ENCODE results near the gene THAP4. TPM values are rescaled to one million over a fixed set of nuclear protein-coding genes. Genes with fewer than 3 reads are reported as not detected.

THAP4 gene
- total RNA-seq, 1 donor from 2014 or later, result 54.8 TPM

DNA sequence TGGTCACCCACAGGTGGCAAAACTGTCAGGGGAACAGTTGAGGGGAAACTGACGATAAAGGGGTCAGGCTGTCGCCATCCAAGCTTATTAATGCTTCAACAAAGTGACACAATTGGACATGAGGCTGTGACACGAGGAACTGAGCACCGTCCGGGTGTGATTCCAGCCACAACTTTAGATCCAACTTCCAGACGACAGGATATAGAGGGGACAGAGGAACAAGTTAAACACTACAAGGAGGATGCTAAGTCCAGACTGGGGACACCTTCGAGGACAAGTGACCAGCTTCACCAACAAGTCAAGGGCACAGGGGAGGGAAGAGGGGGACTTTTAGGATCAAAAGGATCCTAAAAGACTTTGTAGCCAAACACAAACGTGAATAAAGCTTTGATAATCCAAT is 54.6 kb downstream of the THAP4 start:
- Histone ChIP-seq H3K36me3 (ENCODE audit: control insufficient read depth, insufficient read depth, low read length) (peaks cover 8% of the 10 kb centered on the region), H3K27me3 (ENCODE audit: control insufficient read depth, insufficient read depth, low read length) (no peaks in the 10 kb centered on the region), H3K4me3 (ENCODE audit: low read depth, low read length) (no peak overlapping the region)
- DNase-seq (ENCODE audit: low read depth) (no peak), FAIRE-seq (peak; percentile 43)
- TF ChIP-seq, protein P1, sequence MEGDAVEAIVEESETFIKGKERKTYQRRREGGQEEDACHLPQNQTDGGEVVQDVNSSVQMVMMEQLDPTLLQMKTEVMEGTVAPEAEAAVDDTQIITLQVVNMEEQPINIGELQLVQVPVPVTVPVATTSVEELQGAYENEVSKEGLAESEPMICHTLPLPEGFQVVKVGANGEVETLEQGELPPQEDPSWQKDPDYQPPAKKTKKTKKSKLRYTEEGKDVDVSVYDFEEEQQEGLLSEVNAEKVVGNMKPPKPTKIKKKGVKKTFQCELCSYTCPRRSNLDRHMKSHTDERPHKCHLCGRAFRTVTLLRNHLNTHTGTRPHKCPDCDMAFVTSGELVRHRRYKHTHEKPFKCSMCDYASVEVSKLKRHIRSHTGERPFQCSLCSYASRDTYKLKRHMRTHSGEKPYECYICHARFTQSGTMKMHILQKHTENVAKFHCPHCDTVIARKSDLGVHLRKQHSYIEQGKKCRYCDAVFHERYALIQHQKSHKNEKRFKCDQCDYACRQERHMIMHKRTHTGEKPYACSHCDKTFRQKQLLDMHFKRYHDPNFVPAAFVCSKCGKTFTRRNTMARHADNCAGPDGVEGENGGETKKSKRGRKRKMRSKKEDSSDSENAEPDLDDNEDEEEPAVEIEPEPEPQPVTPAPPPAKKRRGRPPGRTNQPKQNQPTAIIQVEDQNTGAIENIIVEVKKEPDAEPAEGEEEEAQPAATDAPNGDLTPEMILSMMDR (IDR thresholded peaks at IDR 0.05; ENCODE audit: insufficient read depth, low read length, severe bottlenecking), result no peak

- TF ChIP-seq, protein P1 (IDR thresholded peaks at IDR 0.05; ENCODE audit: insufficient read depth, low read length, severe bottlenecking), result no peak
- FAIRE-seq (no peak), DNase-seq (ENCODE audit: low read depth) (no peak)
- Histone ChIP-seq H3K27me3 (ENCODE audit: control insufficient read depth, insufficient read depth, low read length) (no peaks in the 10 kb centered on the region), H3K36me3 (ENCODE audit: control insufficient read depth, insufficient read depth, low read length) (peaks cover under 1% of the 10 kb centered on the region), H3K4me3 (ENCODE audit: low read depth, low read length) (no peak overlapping the region)
Observed at GRCh38 chr2:241579281-241579680, 57.7 kb downstream of the THAP4 start.

DNA sequence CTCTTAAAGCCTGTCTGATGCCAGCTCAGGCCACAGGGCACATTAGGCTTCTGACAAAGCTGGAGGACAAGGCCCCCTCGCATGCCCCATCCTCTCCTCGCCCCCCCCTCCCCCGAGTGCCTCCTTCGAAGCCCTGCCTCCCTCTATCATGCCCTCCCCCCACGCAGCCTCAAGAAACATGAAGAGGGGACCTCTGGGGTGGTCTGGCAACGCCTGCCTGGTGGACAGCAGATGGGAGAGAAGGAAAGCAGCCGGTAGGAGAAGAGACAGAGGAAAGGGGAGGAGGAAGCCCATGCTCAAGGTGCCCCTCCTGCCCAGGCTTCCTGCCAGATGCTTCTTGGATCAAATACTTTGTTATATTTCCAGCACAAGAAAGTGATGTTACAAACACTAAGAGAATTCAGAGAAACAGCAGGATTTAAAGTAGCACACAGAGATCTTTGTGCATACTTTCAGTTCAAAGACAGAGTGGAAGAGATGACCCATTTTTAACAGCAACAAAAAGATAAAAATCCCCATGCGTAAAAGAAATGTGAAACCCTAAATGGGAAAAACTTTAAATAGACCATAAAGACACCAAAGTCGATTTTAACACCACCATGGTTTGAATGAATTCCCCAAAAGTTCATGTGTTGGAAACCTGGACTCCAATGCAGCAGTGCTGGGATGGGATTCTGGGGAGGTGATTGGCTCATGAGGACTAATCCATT is 59.4 kb downstream of the THAP4 start:
- DNase-seq (ENCODE audit: low read depth), result no peak
- TF ChIP-seq, protein P1 (IDR thresholded peaks at IDR 0.05; ENCODE audit: insufficient read depth, low read length, severe bottlenecking), result no peak
- peaks cover 2% of the 10 kb centered on the region for H3K36me3 ChIP-seq (ENCODE audit: control insufficient read depth, insufficient read depth, low read length)
- no peak for FAIRE-seq
- H3K27me3 ChIP-seq (ENCODE audit: control insufficient read depth, insufficient read depth, low read length), result no peaks in the 10 kb centered on the region
- no peak overlapping the region for H3K4me3 ChIP-seq (ENCODE audit: low read depth, low read length)

- Histone ChIP-seq H3K27me3 (ENCODE audit: control insufficient read depth, insufficient read depth, low read length) (no peaks in the 10 kb centered on the region), H3K36me3 (ENCODE audit: control insufficient read depth, insufficient read depth, low read length) (peaks cover 7% of the 10 kb centered on the region), H3K4me3 (ENCODE audit: low read depth, low read length) (no peak overlapping the region)
- DNase-seq (ENCODE audit: low read depth) (no peak), FAIRE-seq (no peak)
- TF ChIP-seq, protein P1 (IDR thresholded peaks at IDR 0.05; ENCODE audit: insufficient read depth, low read length, severe bottlenecking), result no peak
Observed at GRCh38 chr2:241576293-241576654, 60.7 kb downstream of the THAP4 start.

DNA sequence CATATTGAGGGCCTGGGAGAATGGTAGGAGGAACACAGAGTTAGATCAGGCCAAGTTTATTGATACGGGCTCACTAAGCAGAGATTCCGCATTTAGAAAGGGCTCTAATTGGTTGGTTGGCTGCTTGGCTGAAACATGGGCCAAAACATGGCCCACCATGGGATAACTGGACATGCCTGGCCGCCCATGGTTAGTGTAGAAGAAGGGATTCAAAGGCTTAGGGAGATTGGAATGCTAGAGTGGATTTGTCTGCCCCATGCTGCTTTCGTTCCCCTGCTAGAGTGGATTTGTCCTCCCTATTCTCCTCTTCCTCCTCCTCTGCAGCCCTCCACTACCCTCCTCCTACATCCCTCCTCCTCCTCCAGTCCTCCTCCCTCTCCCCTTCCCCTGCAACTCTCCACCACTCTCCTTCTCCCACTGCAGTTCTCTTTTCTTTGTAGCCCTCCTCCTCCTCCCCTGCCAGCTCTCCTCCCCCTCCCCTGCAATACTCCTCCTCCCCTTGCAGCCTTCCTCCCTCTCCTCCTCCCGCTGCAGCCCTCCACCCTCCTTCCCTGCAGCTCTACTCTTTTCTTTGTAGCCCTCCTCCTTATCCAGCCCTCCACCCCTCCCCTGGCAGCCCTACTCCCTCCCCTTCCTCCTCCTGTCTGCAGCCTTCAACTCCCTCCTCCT is 61.2 kb downstream of the THAP4 start:
- peaks cover 8% of the 10 kb centered on the region for H3K36me3 ChIP-seq (ENCODE audit: control insufficient read depth, insufficient read depth, low read length)
- no peak overlapping the region for H3K4me3 ChIP-seq (ENCODE audit: low read depth, low read length)
- no peaks in the 10 kb centered on the region for H3K27me3 ChIP-seq (ENCODE audit: control insufficient read depth, insufficient read depth, low read length)
- no peak for FAIRE-seq
- DNase-seq (ENCODE audit: low read depth), result no peak
- TF ChIP-seq, protein P1 (IDR thresholded peaks at IDR 0.05; ENCODE audit: insufficient read depth, low read length, severe bottlenecking), result no peak
